HepG2 (cell line): ENCODE results near the gene ENDOD1. TPM values are rescaled to one million over a fixed set of nuclear protein-coding genes. Genes with fewer than 3 reads are reported as not detected.

Experiments
- AGO2 ChIP-seq: fragments of 200-400 bp; formaldehyde crosslinking; optimal IDR thresholded peaks from 2 replicates; pipeline ENCODE3; 2017; ENCODE audit warnings: mild to moderate bottlenecking, low read depth, low read length, moderate library complexity
- CSRNP1 ChIP-seq: sonication (generic); formaldehyde crosslinking; IDR thresholded peaks from 2 replicates; pipeline ENCODE4 v1.8.1; 2023; ENCODE audit warnings: mild to moderate bottlenecking, missing genetic modification reagents
- IKZF1 ChIP-seq: fragments of 450-650 bp; IDR thresholded peaks from 2 replicates; pipeline ENCODE4 v1.7.1; 2016
- LRRFIP1 ChIP-seq: sonication (generic); formaldehyde crosslinking; conservative IDR thresholded peaks from 2 replicates; pipeline ENCODE4 v1.4.0; 2020; ENCODE audit warnings: missing genetic modification reagents
- MXI1 ChIP-seq: IDR thresholded peaks from 3 replicates; pipeline ENCODE4 v1.6.1; 2012; ENCODE audit warnings: low read depth, low read length, inconsistent platforms, borderline replicate concordance
- PCBP1 ChIP-seq: fragments of 200-400 bp; formaldehyde crosslinking; IDR thresholded peaks from 2 replicates; pipeline ENCODE4 v1.6.1; 2017; ENCODE audit warnings: mild to moderate bottlenecking, low read depth, low read length, borderline replicate concordance
- PLRG1 ChIP-seq: fragments of 450-650 bp; conservative IDR thresholded peaks from 2 replicates; pipeline ENCODE4 v1.6.1; 2016
- RBFOX2 ChIP-seq: fragments of 200-400 bp; formaldehyde crosslinking; IDR thresholded peaks from 2 replicates; pipeline ENCODE4 v1.6.1; 2017; ENCODE audit warnings: low read depth, mild to moderate bottlenecking, low read length
- SIN3B ChIP-seq: fragments of 150-350 bp; IDR thresholded peaks from 2 replicates; pipeline ENCODE4 v1.6.1; 2014; ENCODE audit warnings: low read length
- SMC3 ChIP-seq: IDR thresholded peaks from 2 replicates; pipeline ENCODE4 v1.6.1; 2011; ENCODE audit warnings: low read length, improper control_type of control experiment
- SRY ChIP-seq: sonication (generic); formaldehyde crosslinking; IDR thresholded peaks from 2 replicates; pipeline ENCODE4 v1.8.0; 2022; ENCODE audit warnings: mild to moderate bottlenecking, missing genetic modification reagents
- ZNF333 ChIP-seq: sonication (generic); formaldehyde crosslinking; IDR thresholded peaks from 2 replicates; pipeline ENCODE4 v1.4.0; 2020; ENCODE audit warnings: mild to moderate bottlenecking, missing genetic modification reagents, borderline replicate concordance
- ZNF441 ChIP-seq: sonication (generic); formaldehyde crosslinking; IDR thresholded peaks from 2 replicates; pipeline ENCODE4 v1.7.0; 2021; ENCODE audit warnings: missing genetic modification reagents, borderline replicate concordance
- ZNF550 ChIP-seq: sonication (generic); formaldehyde crosslinking; IDR thresholded peaks from 2 replicates; pipeline ENCODE4 v1.4.0; 2020; ENCODE audit warnings: mild to moderate bottlenecking, missing genetic modification reagents, borderline replicate concordance
- ZNF737 ChIP-seq: sonication (generic); formaldehyde crosslinking; IDR thresholded peaks from 2 replicates; pipeline ENCODE4 v1.5.0; 2020; ENCODE audit warnings: missing genetic modification reagents, mild to moderate bottlenecking, borderline replicate concordance
- ZXDC ChIP-seq: sonication (generic); formaldehyde crosslinking; IDR thresholded peaks from 2 replicates; pipeline ENCODE4 v1.5.0; 2020; ENCODE audit warnings: mild to moderate bottlenecking, missing genetic modification reagents
- polyA plus RNA-seq, 8 experiments: library from polyadenylated mRNA; depleted of rRNA in 3 of 8; stranded (reverse) in 7 of 8; unstranded in 1 of 8; fragments of >200 nt; fragmentation: Illumina TruSeq in 4 of 8; extraction: Trizol in 4 of 8; gene quantifications; 2 replicates each; pipeline versions ENCODE4 v1.2.1 to v1.2.3, GENCODE V29; 2011 to 2016; ENCODE audit warnings: low read depth in 4 of 8, missing spikeins in 1 of 8, mixed read lengths in 1 of 8; ENCODE audit not compliant: insufficient read depth in 1 of 8
- total RNA-seq, 5 experiments: library from RNA; depleted of rRNA; stranded (reverse); fragments of >200 nt; fragmentation: Illumina TruSeq; extraction: Trizol; gene quantifications; 2 replicates each; pipeline ENCODE4 v1.2.3, GENCODE V29; 2016; ENCODE audit warnings: low read depth in 1 of 5
- TF ChIP-seq, protein P1 (sequence below): sonication (generic); formaldehyde crosslinking; IDR thresholded peaks from 2 replicates; pipeline ENCODE4 v1.8.0; 2022; ENCODE audit warnings: low read depth, missing genetic modification reagents
- TF ChIP-seq, protein P2 (sequence below): sonication (generic); formaldehyde crosslinking; IDR thresholded peaks from 2 replicates; pipeline ENCODE4 v1.4.0; 2020; ENCODE audit warnings: mild to moderate bottlenecking, missing genetic modification reagents

The ENDOD1 gene
- total and polyA plus RNA-seq, 2 of the 13 experiments (the other 11 are each of a cell fraction or from before 2014, with no cell fraction given): 2.0 to 6.8 TPM

DNA sequence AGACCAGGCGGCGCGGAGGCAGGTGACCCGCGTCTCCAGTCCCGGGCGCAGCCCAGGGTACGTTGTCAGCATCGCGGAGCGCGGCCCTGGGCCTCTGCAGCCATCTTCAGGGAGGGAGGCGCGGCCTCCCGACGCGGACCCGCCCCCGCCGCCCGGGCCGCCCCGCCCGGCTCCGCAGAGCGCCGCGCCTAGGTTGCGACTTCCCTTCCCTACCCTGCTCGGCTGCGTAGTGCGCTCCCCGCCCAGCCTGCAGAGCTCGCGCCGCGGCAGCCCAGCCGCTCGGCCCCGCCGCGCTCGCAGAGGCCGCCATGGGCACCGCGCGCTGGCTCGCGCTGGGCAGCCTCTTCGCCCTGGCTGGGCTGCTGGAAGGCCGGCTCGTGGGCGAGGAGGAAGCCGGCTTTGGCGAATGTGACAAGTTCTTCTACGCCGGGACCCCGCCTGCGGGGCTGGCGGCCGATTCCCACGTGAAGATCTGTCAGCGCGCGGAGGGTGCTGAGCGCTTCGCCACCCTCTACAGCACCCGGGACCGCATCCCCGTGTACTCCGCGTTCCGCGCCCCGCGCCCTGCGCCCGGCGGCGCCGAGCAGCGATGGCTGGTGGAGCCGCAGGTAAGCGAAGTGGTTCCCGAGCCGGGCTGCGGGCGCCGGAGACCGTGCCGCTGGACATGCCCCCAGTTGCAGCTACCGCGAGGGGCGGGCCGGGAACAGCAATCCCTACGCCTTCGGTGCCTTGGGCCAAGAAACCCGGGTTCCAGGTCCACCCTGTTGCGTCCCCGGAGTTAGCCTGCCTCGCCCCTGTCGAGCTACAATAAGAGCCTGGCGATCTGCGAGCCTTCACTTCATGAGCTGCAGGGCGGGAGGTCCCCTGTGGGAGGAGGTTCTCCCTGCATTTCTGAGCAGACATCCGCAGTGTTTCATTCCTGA lies at the start of gene ENDOD1 (continued):
- TF ChIP-seq ZXDC (CRISPR knock-in tag): no peak
- TF ChIP-seq SRY (CRISPR knock-in tag): no peak
- peak; percentile 54; the same call in 1 of the 2 replicates for TF ChIP-seq RBFOX2
- TF ChIP-seq ZNF441: no peak
- TF ChIP-seq LRRFIP1 (CRISPR knock-in tag): no peak
- no peak for TF ChIP-seq CSRNP1 (CRISPR knock-in tag)
- TF ChIP-seq ZNF333 (CRISPR knock-in tag): no peak
- TF ChIP-seq AGO2: peak; percentile 30
- TF ChIP-seq ZNF737 (CRISPR knock-in tag): no peak
- no peak for TF ChIP-seq SIN3B
- no peak for TF ChIP-seq MXI1
- no peak for TF ChIP-seq IKZF1
- TF ChIP-seq, protein P1, sequence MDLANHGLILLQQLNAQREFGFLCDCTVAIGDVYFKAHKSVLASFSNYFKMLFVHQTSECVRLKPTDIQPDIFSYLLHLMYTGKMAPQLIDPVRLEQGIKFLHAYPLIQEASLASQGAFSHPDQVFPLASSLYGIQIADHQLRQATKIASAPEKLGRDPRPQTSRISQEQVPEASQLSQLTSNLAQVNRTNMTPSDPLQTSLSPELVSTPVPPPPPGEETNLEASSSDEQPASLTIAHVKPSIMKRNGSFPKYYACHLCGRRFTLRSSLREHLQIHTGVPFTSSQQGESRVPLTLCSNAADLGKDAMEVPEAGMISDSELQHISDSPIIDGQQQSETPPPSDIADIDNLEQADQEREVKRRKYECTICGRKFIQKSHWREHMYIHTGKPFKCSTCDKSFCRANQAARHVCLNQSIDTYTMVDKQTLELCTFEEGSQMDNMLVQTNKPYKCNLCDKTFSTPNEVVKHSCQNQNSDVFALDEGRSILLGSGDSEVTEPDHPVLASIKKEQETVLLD (CRISPR knock-in tag): no peak
- TF ChIP-seq SMC3: no peak
- TF ChIP-seq PCBP1: no peak
- TF ChIP-seq, protein P2, sequence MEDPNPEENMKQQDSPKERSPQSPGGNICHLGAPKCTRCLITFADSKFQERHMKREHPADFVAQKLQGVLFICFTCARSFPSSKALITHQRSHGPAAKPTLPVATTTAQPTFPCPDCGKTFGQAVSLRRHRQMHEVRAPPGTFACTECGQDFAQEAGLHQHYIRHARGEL (CRISPR knock-in tag): no peak
- TF ChIP-seq ZNF550 (CRISPR knock-in tag): peak; percentile 28; the same call in 1 of the 2 replicates
- no peak for TF ChIP-seq PLRG1
